Peyer's patch (tissue), 4 donors: ENCODE measurements around the gene PLEKHA7.

ENCODE experiments used
- POLR2A ChIP-seq, 2 donors: fragments of 450-650 bp; IDR thresholded peaks; one replicate each; pipeline ENCODE4 v1.5.1; 2017; ENCODE audit warnings: antibody characterized with exemption in 2 of 2, mild to moderate bottlenecking in 2 of 2, moderate library complexity in 2 of 2
- TF ChIP-seq, protein P1 (sequence below), 6 experiments: fragments of 450-650 bp in 4 of 6; fragments of 200-600 bp in 2 of 6; sonication (generic) in 1 of 6; IDR thresholded peaks; one replicate each; pipeline ENCODE4 v1.5.1; 2017 to 2019; ENCODE audit warnings: antibody characterized with exemption in 6 of 6, mild to moderate bottlenecking in 3 of 6, moderate library complexity in 1 of 6

DNA sequence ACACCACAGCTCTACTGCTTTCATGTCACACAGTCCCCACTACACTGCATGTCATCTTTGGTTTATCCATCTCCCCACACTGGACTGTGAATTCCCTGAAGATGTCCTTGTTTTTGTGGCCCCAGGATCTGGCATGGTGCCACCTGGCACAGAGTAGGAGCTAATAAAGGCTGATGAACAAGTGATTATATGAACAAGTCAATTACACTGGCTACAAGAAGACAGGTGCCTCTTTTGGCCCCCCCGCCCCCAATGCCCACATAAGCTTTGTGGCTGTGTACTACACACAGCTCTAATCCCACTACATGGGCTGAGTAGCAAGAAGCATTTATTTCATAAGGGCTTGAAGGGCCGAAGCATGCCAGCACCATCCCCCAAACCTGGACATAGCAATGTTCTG lies 24.7 kb downstream of the PLEKHA7 start:
- TF ChIP-seq, protein P1, sequence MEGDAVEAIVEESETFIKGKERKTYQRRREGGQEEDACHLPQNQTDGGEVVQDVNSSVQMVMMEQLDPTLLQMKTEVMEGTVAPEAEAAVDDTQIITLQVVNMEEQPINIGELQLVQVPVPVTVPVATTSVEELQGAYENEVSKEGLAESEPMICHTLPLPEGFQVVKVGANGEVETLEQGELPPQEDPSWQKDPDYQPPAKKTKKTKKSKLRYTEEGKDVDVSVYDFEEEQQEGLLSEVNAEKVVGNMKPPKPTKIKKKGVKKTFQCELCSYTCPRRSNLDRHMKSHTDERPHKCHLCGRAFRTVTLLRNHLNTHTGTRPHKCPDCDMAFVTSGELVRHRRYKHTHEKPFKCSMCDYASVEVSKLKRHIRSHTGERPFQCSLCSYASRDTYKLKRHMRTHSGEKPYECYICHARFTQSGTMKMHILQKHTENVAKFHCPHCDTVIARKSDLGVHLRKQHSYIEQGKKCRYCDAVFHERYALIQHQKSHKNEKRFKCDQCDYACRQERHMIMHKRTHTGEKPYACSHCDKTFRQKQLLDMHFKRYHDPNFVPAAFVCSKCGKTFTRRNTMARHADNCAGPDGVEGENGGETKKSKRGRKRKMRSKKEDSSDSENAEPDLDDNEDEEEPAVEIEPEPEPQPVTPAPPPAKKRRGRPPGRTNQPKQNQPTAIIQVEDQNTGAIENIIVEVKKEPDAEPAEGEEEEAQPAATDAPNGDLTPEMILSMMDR (IDR thresholded peaks at IDR 0.05) = no peak
- TF ChIP-seq POLR2A (IDR thresholded peaks at IDR 0.05) = no peak
